Liver (tissue), 9 donors: Measurements from ENCODE around the gene ZNF79. TPM values are rescaled to one million over a fixed set of nuclear protein-coding genes. Genes with fewer than 3 reads are reported as not detected.

Experiments used
- DNase-seq: peaks from one replicate; pipeline ENCODE4 v3.0.0-alpha.2; 2017; ENCODE audit warnings: low spot score
- H3K27ac ChIP-seq, 2 donors: one replicate each; pipeline ENCODE4 v1.7.0; 2013; ENCODE audit warnings: inconsistent platforms in 2 of 2, low read length in 2 of 2, control low read depth in 1 of 2, low read depth in 1 of 2, mild to moderate bottlenecking in 1 of 2
- H3K27me3 ChIP-seq, 4 donors: one replicate each; pipeline versions ENCODE4 v1.6.1 to v1.7.0; 2013; ENCODE audit warnings: low read length in 3 of 4, inconsistent platforms in 1 of 4, mild to moderate bottlenecking in 1 of 4, moderate library complexity in 1 of 4; ENCODE audit not compliant: control insufficient read depth in 4 of 4, insufficient read depth in 4 of 4
- H3K36me3 ChIP-seq, 4 donors: one replicate each; pipeline versions ENCODE4 v1.6.1 to v1.7.0; 2013; ENCODE audit warnings: low read length in 3 of 4, mild to moderate bottlenecking in 3 of 4, low read depth in 1 of 4, moderate library complexity in 1 of 4; ENCODE audit not compliant: control insufficient read depth in 4 of 4, insufficient read depth in 3 of 4
- H3K4me1 ChIP-seq, 4 donors: one replicate each; pipeline versions ENCODE4 v1.6.1 to v1.7.0; 2013; ENCODE audit warnings: low read length in 3 of 4, mild to moderate bottlenecking in 3 of 4, moderate library complexity in 1 of 4; ENCODE audit not compliant: control insufficient read depth in 4 of 4, insufficient read depth in 4 of 4
- H3K4me3 ChIP-seq, 3 donors: one replicate each; pipeline versions ENCODE4 v1.6.1 to v1.7.0; 2013; ENCODE audit warnings: low read length in 3 of 3, control low read depth in 1 of 3, low read depth in 1 of 3, mild to moderate bottlenecking in 1 of 3
- H3K9ac ChIP-seq, 2 donors: one replicate each; pipeline ENCODE4 v1.7.0; 2013; ENCODE audit warnings: low read length in 2 of 2, mild to moderate bottlenecking in 2 of 2, moderate library complexity in 2 of 2, control low read depth in 1 of 2, low read depth in 1 of 2
- H3K9me3 ChIP-seq, 4 donors: one replicate each; pipeline versions ENCODE4 v1.6.1 to v1.7.0; 2013; ENCODE audit warnings: low read length in 3 of 4; ENCODE audit not compliant: control insufficient read depth in 4 of 4
- ATF3 ChIP-seq: IDR thresholded peaks from 2 replicates; pipeline ENCODE4 v1.6.1; 2016; ENCODE audit warnings: antibody characterized with exemption
- EGR1 ChIP-seq, 2 donors: IDR thresholded peaks; 2 replicates each; pipeline ENCODE4 v1.6.1; 2016 to 2018; ENCODE audit warnings: antibody characterized with exemption in 2 of 2, low read depth in 2 of 2
- FOXA1 ChIP-seq: IDR thresholded peaks from 2 replicates; pipeline ENCODE4 v1.6.1; 2016; ENCODE audit warnings: antibody characterized with exemption
- FOXA2 ChIP-seq: IDR thresholded peaks from 2 replicates; pipeline ENCODE4 v1.6.1; 2016; ENCODE audit warnings: antibody characterized with exemption
- GABPA ChIP-seq, 2 donors: IDR thresholded peaks in 1 of 2; conservative IDR thresholded peaks in 1 of 2; 2 replicates each; pipeline ENCODE4 v1.6.1; 2016; ENCODE audit warnings: antibody characterized with exemption in 2 of 2, mild to moderate bottlenecking in 1 of 2, moderate library complexity in 1 of 2
- HNF4G ChIP-seq: IDR thresholded peaks from 2 replicates; pipeline ENCODE4 v1.6.1; 2016; ENCODE audit warnings: antibody characterized with exemption
- JUND ChIP-seq, 2 donors: IDR thresholded peaks; 2 replicates each; pipeline ENCODE4 v1.6.1; 2016; ENCODE audit warnings: antibody characterized with exemption in 2 of 2
- MAX ChIP-seq: IDR thresholded peaks from 2 replicates; pipeline ENCODE4 v1.6.1; 2016; ENCODE audit warnings: antibody characterized with exemption
- NR2F2 ChIP-seq: IDR thresholded peaks from 2 replicates; pipeline ENCODE4 v1.6.1; 2016; ENCODE audit warnings: antibody characterized with exemption
- RXRA ChIP-seq, 2 donors: IDR thresholded peaks; 2 replicates each; pipeline ENCODE4 v1.6.1; 2017 to 2018; ENCODE audit warnings: antibody characterized with exemption in 2 of 2, mild to moderate bottlenecking in 1 of 2
- SP1 ChIP-seq: IDR thresholded peaks from 2 replicates; pipeline ENCODE4 v1.6.1; 2018; ENCODE audit warnings: antibody characterized with exemption, mild to moderate bottlenecking
- TAF1 ChIP-seq: conservative IDR thresholded peaks from 2 replicates; pipeline ENCODE4 v1.6.1; 2016; ENCODE audit warnings: antibody characterized with exemption, mild to moderate bottlenecking
- YY1 ChIP-seq: IDR thresholded peaks from 2 replicates; pipeline ENCODE4 v1.6.1; 2016; ENCODE audit warnings: antibody characterized with exemption, mild to moderate bottlenecking
- WGBS: extraction: QIAGEN DNeasy Blood & Tissue Kit; methylation state at CpG from one replicate; pipeline ENCODE4 v1.1.7; 2013; 5-methylcytosine and 5-hydroxymethylcytosine counted together
- polyA plus RNA-seq, 2 donors: library from polyadenylated mRNA; stranded (reverse) in 1 of 2; unstranded in 1 of 2; fragments of 200-250 nt in 1 of 2; fragments of >200 nt in 1 of 2; fragmentation: Nextera tagmentation in 1 of 2; extraction: Ambion mirVana in 1 of 2; gene quantifications; one replicate each; pipeline versions ENCODE4 v1.2.1 to v1.2.3, GENCODE V29; 2013 to 2015
- total RNA-seq, 2 donors: library from RNA; depleted of rRNA; stranded (reverse); fragments of >200 nt; gene quantifications; one replicate each; pipeline ENCODE4 v1.2.3, GENCODE V29; 2014
- TF ChIP-seq, protein P1 (sequence below): IDR thresholded peaks from 2 replicates; pipeline ENCODE4 v1.6.1; 2016; ENCODE audit warnings: antibody characterized with exemption
- TF ChIP-seq, protein P2 (sequence below): fragments of 150-350 bp; IDR thresholded peaks from 2 replicates; pipeline ENCODE4 v1.5.1; 2017; ENCODE audit warnings: improper control_type of control experiment, low read depth, low read length; ENCODE audit not compliant: missing input control
- donor health status: healthy.
- donor health status: healthy.
- donor health status: healthy.
- donor health status: healthy.
- donor health status: healthy.

The ZNF79 gene
- total and polyA plus RNA-seq, 4 donors = 2.2 to 6.9 (median 4.2) TPM

- TF ChIP-seq GABPA (IDR thresholded peaks at IDR 0.05 in 1 of 2, conservative IDR thresholded peaks at IDR 0.05 in 1 of 2) = no peak
- TF ChIP-seq NR2F2 = no peak
- TF ChIP-seq FOXA2 = no peak
- no peak for TF ChIP-seq RXRA (IDR thresholded peaks at IDR 0.05)
- no peak for TF ChIP-seq FOXA1
- TF ChIP-seq, protein P1, sequence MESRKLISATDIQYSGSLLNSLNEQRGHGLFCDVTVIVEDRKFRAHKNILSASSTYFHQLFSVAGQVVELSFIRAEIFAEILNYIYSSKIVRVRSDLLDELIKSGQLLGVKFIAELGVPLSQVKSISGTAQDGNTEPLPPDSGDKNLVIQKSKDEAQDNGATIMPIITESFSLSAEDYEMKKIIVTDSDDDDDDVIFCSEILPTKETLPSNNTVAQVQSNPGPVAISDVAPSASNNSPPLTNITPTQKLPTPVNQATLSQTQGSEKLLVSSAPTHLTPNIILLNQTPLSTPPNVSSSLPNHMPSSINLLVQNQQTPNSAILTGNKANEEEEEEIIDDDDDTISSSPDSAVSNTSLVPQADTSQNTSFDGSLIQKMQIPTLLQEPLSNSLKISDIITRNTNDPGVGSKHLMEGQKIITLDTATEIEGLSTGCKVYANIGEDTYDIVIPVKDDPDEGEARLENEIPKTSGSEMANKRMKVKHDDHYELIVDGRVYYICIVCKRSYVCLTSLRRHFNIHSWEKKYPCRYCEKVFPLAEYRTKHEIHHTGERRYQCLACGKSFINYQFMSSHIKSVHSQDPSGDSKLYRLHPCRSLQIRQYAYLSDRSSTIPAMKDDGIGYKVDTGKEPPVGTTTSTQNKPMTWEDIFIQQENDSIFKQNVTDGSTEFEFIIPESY = no peak
- TF ChIP-seq YY1 = no peak
- TF ChIP-seq, protein P2, sequence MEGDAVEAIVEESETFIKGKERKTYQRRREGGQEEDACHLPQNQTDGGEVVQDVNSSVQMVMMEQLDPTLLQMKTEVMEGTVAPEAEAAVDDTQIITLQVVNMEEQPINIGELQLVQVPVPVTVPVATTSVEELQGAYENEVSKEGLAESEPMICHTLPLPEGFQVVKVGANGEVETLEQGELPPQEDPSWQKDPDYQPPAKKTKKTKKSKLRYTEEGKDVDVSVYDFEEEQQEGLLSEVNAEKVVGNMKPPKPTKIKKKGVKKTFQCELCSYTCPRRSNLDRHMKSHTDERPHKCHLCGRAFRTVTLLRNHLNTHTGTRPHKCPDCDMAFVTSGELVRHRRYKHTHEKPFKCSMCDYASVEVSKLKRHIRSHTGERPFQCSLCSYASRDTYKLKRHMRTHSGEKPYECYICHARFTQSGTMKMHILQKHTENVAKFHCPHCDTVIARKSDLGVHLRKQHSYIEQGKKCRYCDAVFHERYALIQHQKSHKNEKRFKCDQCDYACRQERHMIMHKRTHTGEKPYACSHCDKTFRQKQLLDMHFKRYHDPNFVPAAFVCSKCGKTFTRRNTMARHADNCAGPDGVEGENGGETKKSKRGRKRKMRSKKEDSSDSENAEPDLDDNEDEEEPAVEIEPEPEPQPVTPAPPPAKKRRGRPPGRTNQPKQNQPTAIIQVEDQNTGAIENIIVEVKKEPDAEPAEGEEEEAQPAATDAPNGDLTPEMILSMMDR = no peak
- no peak for TF ChIP-seq SP1
- no peak for TF ChIP-seq MAX
- no peak for TF ChIP-seq HNF4G
- Histone ChIP-seq H3K4me3 (no peak overlapping the region), H3K9me3 (no peaks in the 10 kb centered on the region), H3K27me3 (no peaks in the 10 kb centered on the region), H3K9ac (no peak overlapping the region), H3K36me3 (peaks cover 2 to 32% (median 7%) of the 10 kb centered on the region in 4 donors), H3K4me1 (peaks cover 5 to 24% (median 19%) of the 10 kb centered on the region in 4 donors), H3K27ac (no peak overlapping the region)
- 91% methylated on average over 18 of the region's 18 CpGs for WGBS
- DNase-seq = no peak
These were observed 21.6 kb upstream of the ZNF79 start for GRCh38 chr9:127402401-127403090.

GRCh38 chr9:127403507-127404192 is 20.5 kb upstream of the ZNF79 start:
- Histone ChIP-seq H3K9me3 (no peaks in the 10 kb centered on the region), H3K4me3 (no peak overlapping the region), H3K9ac (no peak overlapping the region), H3K36me3 (peaks cover 2 to 32% (median 7%) of the 10 kb centered on the region in 4 donors), H3K4me1 (peaks cover 3 to 15% (median 11%) of the 10 kb centered on the region in 4 donors), H3K27me3 (no peaks in the 10 kb centered on the region), H3K27ac (no peak overlapping the region)
- 94% methylated on average over 22 of the region's 22 CpGs for WGBS
- no peak for TF ChIP-seq ATF3
- DNase-seq = no peak

- H3K27ac ChIP-seq = no peak overlapping the region
- no peaks in the 10 kb centered on the region for H3K27me3 ChIP-seq
- no peak overlapping the region for H3K9ac ChIP-seq
- H3K4me1 ChIP-seq = peaks cover 3 to 14% (median 8%) of the 10 kb centered on the region in 4 donors
- WGBS = 95% methylated on average over 23 of the region's 23 CpGs
- no peak overlapping the region for H3K4me3 ChIP-seq
- H3K9me3 ChIP-seq = no peaks in the 10 kb centered on the region
- H3K36me3 ChIP-seq = peaks cover 2 to 32% (median 7%) of the 10 kb centered on the region in 4 donors
- DNase-seq = no peak
- no peak for TF ChIP-seq JUND (IDR thresholded peaks at IDR 0.05)
- TF ChIP-seq MAX = no peak
- TF ChIP-seq EGR1 (IDR thresholded peaks at IDR 0.05; ENCODE audit: low read depth in 2 of 2) = no peak
- TF ChIP-seq SP1 = no peak
- TF ChIP-seq, protein P2 = no peak
- TF ChIP-seq GABPA (IDR thresholded peaks at IDR 0.05 in 1 of 2, conservative IDR thresholded peaks at IDR 0.05 in 1 of 2) = no peak
- no peak for TF ChIP-seq TAF1
- TF ChIP-seq FOXA1 = no peak
- TF ChIP-seq YY1 = no peak
These were observed 19.6 kb upstream of the ZNF79 start for GRCh38 chr9:127404631-127405030.
